ENCODE measurements around the gene HSPA4L. TPM values are rescaled to one million over a fixed set of nuclear protein-coding genes. Genes with fewer than 3 reads are reported as not detected.

Gene HSPA4L
- total RNA-seq, 1 experiment from 2014 or later = 8.7 TPM

DNA sequence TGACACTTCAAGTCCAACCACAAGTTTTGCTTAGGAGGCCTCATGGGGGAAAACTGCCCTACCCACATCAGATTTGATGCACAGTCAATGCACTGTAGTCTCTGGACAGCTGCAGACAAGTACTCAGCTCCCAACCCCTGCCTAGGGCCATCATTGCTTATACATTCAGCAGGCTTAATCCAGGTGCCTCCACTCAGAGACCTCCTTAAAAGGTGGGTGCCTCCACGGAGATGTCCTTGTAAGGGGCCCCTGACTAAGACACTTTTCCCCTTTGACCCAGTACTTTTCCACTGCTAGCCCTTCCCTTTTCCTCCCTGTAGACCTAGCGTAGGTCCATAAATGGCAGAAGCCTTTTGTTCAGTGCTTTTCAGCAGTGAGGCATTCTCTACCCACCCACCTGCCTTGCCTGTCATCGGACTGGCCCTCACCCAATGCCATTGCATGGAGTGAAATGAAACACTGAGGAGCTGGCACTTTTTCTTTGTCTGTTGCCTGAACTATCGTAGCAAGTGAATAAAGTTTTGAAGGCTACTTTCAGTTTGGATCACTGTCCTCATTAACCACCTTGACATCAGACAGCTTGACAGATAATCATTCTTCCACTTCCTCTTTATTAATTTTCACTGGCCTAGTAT is 74.8 kb downstream of the HSPA4L start:
- intact Hi-C loops (cut with micrococcal nuclease) = no loop called here
- Histone ChIP-seq H3K9me2 (replicated peaks; ENCODE audit: low read length) (no peaks in the 10 kb centered on the region), H3K79me2 (ENCODE audit: low read length) (no peaks in the 10 kb centered on the region), H3K36me3 (ENCODE audit: low read depth, low read length) (no peaks in the 10 kb centered on the region), H3K27ac (ENCODE audit: low read length) (no peak overlapping the region), H4K20me1 (ENCODE audit: low read length) (no peaks in the 10 kb centered on the region), H3F3A (ENCODE audit: low read length, unreplicated experiment) (no peaks in the 10 kb centered on the region), H3K9me3 (ENCODE audit: low read length) (no peaks in the 10 kb centered on the region), H3K4me2 (ENCODE audit: low read length) (peak overlapping the region; percentile 22; the same call in 1 of the 2 replicates), H3K27me3 (ENCODE audit: low read length) (no peaks in the 10 kb centered on the region), H3K4me3 (ENCODE audit: low read length) (no peak overlapping the region), H3K9ac (ENCODE audit: low read length) (no peak overlapping the region), H3K4me1 (ENCODE audit: insufficient read depth, low read length) (peaks cover 6% of the 10 kb centered on the region), H2AFZ (ENCODE audit: low read length) (no peak overlapping the region)
- CTCF ChIA-PET = no interaction called here
- POLR2A ChIA-PET (ENCODE audit: unreplicated experiment) = interaction anchor here (0.6 kb wide), 1 partner anchor 224 kb away, joined by 8 read pairs; the partner anchor contains the start of gene INTU
- no TSS peak for BruUV-seq (replicated peaks)
- DNase-seq (peak; percentile 56), ATAC-seq (peak; percentile 43; the same call in 1 of the 2 replicates)
- TF ChIP-seq EZH2 (IDR thresholded peaks at IDR 0.05; ENCODE audit: low read length, unreplicated experiment) = no peak
- TF ChIP-seq, protein P1, sequence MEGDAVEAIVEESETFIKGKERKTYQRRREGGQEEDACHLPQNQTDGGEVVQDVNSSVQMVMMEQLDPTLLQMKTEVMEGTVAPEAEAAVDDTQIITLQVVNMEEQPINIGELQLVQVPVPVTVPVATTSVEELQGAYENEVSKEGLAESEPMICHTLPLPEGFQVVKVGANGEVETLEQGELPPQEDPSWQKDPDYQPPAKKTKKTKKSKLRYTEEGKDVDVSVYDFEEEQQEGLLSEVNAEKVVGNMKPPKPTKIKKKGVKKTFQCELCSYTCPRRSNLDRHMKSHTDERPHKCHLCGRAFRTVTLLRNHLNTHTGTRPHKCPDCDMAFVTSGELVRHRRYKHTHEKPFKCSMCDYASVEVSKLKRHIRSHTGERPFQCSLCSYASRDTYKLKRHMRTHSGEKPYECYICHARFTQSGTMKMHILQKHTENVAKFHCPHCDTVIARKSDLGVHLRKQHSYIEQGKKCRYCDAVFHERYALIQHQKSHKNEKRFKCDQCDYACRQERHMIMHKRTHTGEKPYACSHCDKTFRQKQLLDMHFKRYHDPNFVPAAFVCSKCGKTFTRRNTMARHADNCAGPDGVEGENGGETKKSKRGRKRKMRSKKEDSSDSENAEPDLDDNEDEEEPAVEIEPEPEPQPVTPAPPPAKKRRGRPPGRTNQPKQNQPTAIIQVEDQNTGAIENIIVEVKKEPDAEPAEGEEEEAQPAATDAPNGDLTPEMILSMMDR (conservative IDR thresholded peaks at IDR 0.05; ENCODE audit: low read depth, low read length) = no peak
- TF ChIP-seq EZH2phosphoT487 (IDR thresholded peaks at IDR 0.05; ENCODE audit: borderline replicate concordance, low read length) = no peak

DNA sequence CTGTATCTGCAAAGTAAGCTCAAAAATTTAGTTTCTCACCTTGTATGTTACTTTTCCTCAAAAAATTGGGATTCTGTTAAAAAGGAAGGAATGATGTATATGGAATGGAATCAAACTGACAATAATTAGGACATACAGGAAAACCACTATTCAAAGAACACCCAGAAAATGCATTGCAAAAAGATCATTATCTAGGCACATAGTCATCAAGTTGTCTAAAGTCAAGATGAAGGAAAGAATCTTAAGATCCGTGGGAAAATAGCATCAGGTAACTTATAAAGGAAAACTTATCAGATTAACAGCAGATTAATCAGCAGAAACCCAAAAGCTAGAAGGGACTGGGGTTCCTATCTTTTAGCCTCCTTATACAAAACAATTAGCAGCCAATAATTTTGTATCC is 75.5 kb downstream of the HSPA4L start:
- DNase-seq (no peak), ATAC-seq (no peak)
- BruUV-seq (replicated peaks) = no TSS peak
- no peak overlapping the region for H3K27ac ChIP-seq (ENCODE audit: low read length)
- no peak overlapping the region for H3K4me3 ChIP-seq (ENCODE audit: low read length)
- no peaks in the 10 kb centered on the region for H3F3A ChIP-seq (ENCODE audit: low read length, unreplicated experiment)
- no peak overlapping the region for H3K4me2 ChIP-seq (ENCODE audit: low read length)
- H3K4me1 ChIP-seq (ENCODE audit: insufficient read depth, low read length) = peaks cover 6% of the 10 kb centered on the region
- no peak overlapping the region for H2AFZ ChIP-seq (ENCODE audit: low read length)
- H3K36me3 ChIP-seq (ENCODE audit: low read depth, low read length) = no peaks in the 10 kb centered on the region
- no peaks in the 10 kb centered on the region for H3K9me2 ChIP-seq (replicated peaks; ENCODE audit: low read length)
- no peaks in the 10 kb centered on the region for H4K20me1 ChIP-seq (ENCODE audit: low read length)
- no peaks in the 10 kb centered on the region for H3K9me3 ChIP-seq (ENCODE audit: low read length)
- TF ChIP-seq EZH2phosphoT487 (IDR thresholded peaks at IDR 0.05; ENCODE audit: borderline replicate concordance, low read length) (no peak), EZH2 (IDR thresholded peaks at IDR 0.05; ENCODE audit: low read length, unreplicated experiment) (no peak)
- TF ChIP-seq, protein P1 (conservative IDR thresholded peaks at IDR 0.05; ENCODE audit: low read depth, low read length) = no peak
- H3K9ac ChIP-seq (ENCODE audit: low read length) = no peak overlapping the region
- ChIA-PET POLR2A (ENCODE audit: unreplicated experiment) (interaction anchor here (0.6 kb wide), 1 partner anchor 225 kb away, joined by 8 read pairs; the partner anchor contains the start of gene INTU), CTCF (no interaction called here)
- intact Hi-C loops (cut with micrococcal nuclease) = no loop called here
- no peaks in the 10 kb centered on the region for H3K79me2 ChIP-seq (ENCODE audit: low read length)
- no peaks in the 10 kb centered on the region for H3K27me3 ChIP-seq (ENCODE audit: low read length)

DNA sequence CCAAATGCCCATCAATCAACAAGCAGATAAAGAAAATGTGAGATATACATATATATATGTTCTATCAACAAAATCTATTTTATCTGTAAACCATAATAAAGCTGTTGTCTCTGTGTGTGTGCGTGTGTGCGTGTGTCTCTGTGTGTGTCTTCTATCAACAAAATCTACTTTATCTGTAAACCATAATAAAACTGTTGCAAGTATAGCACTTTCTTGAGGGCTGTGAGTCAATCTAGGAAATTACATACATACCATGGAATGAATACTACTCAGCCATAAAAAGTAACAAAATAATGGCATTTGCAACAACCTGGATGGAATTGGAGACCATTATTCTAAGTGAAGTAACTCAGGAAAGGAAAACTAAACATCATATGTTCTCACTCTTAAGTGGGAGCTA is 86.1 kb downstream of the HSPA4L start:
- Histone ChIP-seq H3K4me2 (ENCODE audit: low read length) (no peak overlapping the region), H3K9me3 (ENCODE audit: low read length) (no peaks in the 10 kb centered on the region), H3K9me2 (replicated peaks; ENCODE audit: low read length) (no peaks in the 10 kb centered on the region), H3K27me3 (ENCODE audit: low read length) (no peaks in the 10 kb centered on the region), H3K4me1 (ENCODE audit: insufficient read depth, low read length) (peaks cover 9% of the 10 kb centered on the region), H2AFZ (ENCODE audit: low read length) (no peak overlapping the region), H3K36me3 (ENCODE audit: low read depth, low read length) (no peaks in the 10 kb centered on the region), H3K4me3 (ENCODE audit: low read length) (no peak overlapping the region), H3K27ac (ENCODE audit: low read length) (no peak overlapping the region), H3K79me2 (ENCODE audit: low read length) (no peaks in the 10 kb centered on the region), H3K9ac (ENCODE audit: low read length) (no peak overlapping the region), H3F3A (ENCODE audit: low read length, unreplicated experiment) (no peaks in the 10 kb centered on the region), H4K20me1 (ENCODE audit: low read length) (no peaks in the 10 kb centered on the region)
- DNase-seq = no peak
- BruUV-seq (replicated peaks) = no TSS peak
- TF ChIP-seq EZH2phosphoT487 (IDR thresholded peaks at IDR 0.05; ENCODE audit: borderline replicate concordance, low read length) (no peak), EZH2 (IDR thresholded peaks at IDR 0.05; ENCODE audit: low read length, unreplicated experiment) (no peak)
- TF ChIP-seq, protein P1 (conservative IDR thresholded peaks at IDR 0.05; ENCODE audit: low read depth, low read length) = no peak
- CTCF ChIA-PET = no interaction called here
- intact Hi-C loops (cut with micrococcal nuclease) = no loop called here
- ATAC-seq = no peak
- POLR2A ChIA-PET (ENCODE audit: unreplicated experiment) = no interaction called here

Data from PC-3 (cell line).